GM12875 (cell line): ENCODE measurements around the gene KCNMB4.

Experiments
- H3K4me3 ChIP-seq: one replicate; pipeline ENCODE4 v1.5.1; 2011; ENCODE audit warnings: low read depth, low read length, control low read depth
- TF ChIP-seq, protein P1 (sequence below): IDR thresholded peaks from 2 replicates; pipeline ENCODE4 v1.5.1; 2011; ENCODE audit warnings: low read depth, mild to moderate bottlenecking, control low read depth, inconsistent platforms, low read length, moderate library complexity, borderline replicate concordance; ENCODE audit not compliant: insufficient read depth

Gene KCNMB4

GRCh38 chr12:70332236-70332635 is 33.9 kb upstream of the KCNMB4 start:
- TF ChIP-seq, protein P1, sequence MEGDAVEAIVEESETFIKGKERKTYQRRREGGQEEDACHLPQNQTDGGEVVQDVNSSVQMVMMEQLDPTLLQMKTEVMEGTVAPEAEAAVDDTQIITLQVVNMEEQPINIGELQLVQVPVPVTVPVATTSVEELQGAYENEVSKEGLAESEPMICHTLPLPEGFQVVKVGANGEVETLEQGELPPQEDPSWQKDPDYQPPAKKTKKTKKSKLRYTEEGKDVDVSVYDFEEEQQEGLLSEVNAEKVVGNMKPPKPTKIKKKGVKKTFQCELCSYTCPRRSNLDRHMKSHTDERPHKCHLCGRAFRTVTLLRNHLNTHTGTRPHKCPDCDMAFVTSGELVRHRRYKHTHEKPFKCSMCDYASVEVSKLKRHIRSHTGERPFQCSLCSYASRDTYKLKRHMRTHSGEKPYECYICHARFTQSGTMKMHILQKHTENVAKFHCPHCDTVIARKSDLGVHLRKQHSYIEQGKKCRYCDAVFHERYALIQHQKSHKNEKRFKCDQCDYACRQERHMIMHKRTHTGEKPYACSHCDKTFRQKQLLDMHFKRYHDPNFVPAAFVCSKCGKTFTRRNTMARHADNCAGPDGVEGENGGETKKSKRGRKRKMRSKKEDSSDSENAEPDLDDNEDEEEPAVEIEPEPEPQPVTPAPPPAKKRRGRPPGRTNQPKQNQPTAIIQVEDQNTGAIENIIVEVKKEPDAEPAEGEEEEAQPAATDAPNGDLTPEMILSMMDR, result no peak
- H3K4me3 ChIP-seq, result no peak overlapping the region

DNA sequence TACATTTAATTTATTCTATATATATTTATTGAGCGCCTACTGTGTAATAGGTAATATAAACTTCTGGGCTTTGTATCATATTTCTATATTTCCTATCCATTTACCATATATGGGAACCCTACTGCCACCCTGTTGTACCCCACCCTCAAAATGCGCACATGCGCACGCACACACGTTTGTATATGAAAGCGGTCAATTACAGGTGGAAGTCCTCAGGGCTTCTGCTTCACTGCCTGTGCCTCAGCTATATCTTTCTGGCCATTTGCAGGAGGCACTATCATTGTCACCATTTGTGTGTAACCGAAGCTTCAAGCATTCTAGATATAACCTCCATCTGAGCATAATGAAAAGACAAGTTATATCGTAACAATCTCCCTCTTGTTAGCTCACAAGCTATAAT is 31.3 kb upstream of the KCNMB4 start:
- H3K4me3 ChIP-seq, result no peak overlapping the region
- TF ChIP-seq, protein P1, result no peak

DNA sequence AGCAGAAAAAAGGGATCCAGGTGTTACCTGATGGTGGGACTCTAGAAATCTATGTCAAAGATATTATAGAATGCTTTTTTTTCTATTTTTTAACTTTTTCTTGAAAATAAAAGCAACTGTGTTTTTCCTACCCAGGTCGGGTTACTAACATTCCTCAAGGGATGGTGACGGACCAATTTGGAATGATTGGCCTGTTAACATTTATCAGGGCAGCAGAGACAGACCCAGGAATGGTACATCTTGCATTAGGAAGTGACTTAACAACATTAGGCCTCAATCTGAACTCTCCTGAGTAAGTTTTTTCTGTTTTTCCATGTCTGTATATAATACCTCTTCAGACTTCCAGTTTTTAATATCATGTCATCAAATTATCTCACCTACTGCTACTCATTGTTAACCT is 27.6 kb upstream of the KCNMB4 start:
- H3K4me3 ChIP-seq, result no peak overlapping the region
- TF ChIP-seq, protein P1, result no peak

GRCh38 chr12:70351076-70351475 is 15.0 kb upstream of the KCNMB4 start:
- no peak overlapping the region for H3K4me3 ChIP-seq
- TF ChIP-seq, protein P1, result no peak

- TF ChIP-seq, protein P1, result no peak
- H3K4me3 ChIP-seq, result no peak overlapping the region
Observed at GRCh38 chr12:70353780-70354660, 12.1 kb upstream of the KCNMB4 start.

- TF ChIP-seq, protein P1, result no peak
- H3K4me3 ChIP-seq, result no peak overlapping the region
Observed at GRCh38 chr12:70354787-70355186, 11.3 kb upstream of the KCNMB4 start.

DNA sequence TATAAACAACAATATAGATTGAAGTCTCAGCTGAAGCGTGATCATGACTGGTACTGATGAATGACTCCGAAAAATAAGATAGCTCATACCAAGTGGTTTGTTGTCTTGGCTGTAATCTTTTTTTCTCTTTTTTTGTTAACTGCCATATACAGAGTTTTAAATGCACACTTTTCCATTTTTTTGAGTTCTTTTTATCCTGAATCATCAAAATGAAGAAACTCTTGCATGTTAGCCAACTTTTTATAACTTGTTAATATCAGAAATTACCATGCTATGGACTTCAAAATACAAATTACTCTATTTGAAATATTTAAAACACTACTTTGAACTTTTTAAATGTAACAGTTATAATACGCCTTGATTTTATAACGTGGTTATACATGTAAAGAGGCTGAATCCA is 10.1 kb upstream of the KCNMB4 start:
- no peak overlapping the region for H3K4me3 ChIP-seq
- TF ChIP-seq, protein P1, result no peak
